Suppressor macrophage treated with lipopolysaccharide for 4 hours (primary cell): Measurements from ENCODE around the gene GPR155.
"Not testable (repeated sequence)": the region's sequence is repeated elsewhere in the genome, so short reads cannot be mapped to it uniquely, and the experiment has no call there.

Source experiments
- DNase-seq: peaks from one replicate; pipeline ENCODE4 v3.0.0-alpha.2; 2020

The GPR155 gene

GRCh38 chr2:174431902-174432301, 54.9 kb downstream of the GPR155 start:
- no peak for DNase-seq

- DNase-seq, result no peak
Measured at GRCh38 chr2:174430066-174430465, 56.8 kb downstream of the GPR155 start.

GRCh38 chr2:174428214-174428613, 58.6 kb downstream of the GPR155 start:
- DNase-seq, result no peak

- no peak for DNase-seq
Measured at GRCh38 chr2:174412256-174412655, 74.6 kb downstream of the GPR155 start.

GRCh38 chr2:174410039-174410438, 76.8 kb downstream of the GPR155 start:
- DNase-seq, result not testable (repeated sequence)

- DNase-seq, result no peak
Measured at GRCh38 chr2:174403628-174404027, 83.2 kb downstream of the GPR155 start.

GRCh38 chr2:174400853-174401252, 86.0 kb downstream of the GPR155 start:
- no peak for DNase-seq

- DNase-seq, result no peak
Measured at GRCh38 chr2:174399171-174399570, 87.7 kb downstream of the GPR155 start.

GRCh38 chr2:174397773-174398172, 89.1 kb downstream of the GPR155 start:
- DNase-seq, result no peak

GRCh38 chr2:174395969-174396630, 90.7 kb downstream of the GPR155 start:
- DNase-seq, result no peak

GRCh38 chr2:174395284-174395968, 91.4 kb downstream of the GPR155 start, which contains the start of gene SCRN3:
SCRN3 (plus strand) TSS chr2:174395730; CDS start chr2:174398284, 2,554 bp downstream.
- DNase-seq, result peak; percentile 84

- DNase-seq, result no peak
Measured at GRCh38 chr2:174392706-174393105, 94.1 kb downstream of the GPR155 start.

GRCh38 chr2:174390303-174390702, 96.5 kb downstream of the GPR155 start:
- not testable (repeated sequence) for DNase-seq

- DNase-seq, result no peak
Measured at GRCh38 chr2:174389542-174389941, 97.3 kb downstream of the GPR155 start.

GRCh38 chr2:174388706-174389105, 98.1 kb downstream of the GPR155 start:
- DNase-seq, result peak; percentile 62

- DNase-seq, result peak; percentile 83
Measured at GRCh38 chr2:174385201-174385600, 101.6 kb downstream of the GPR155 start.

- peak; percentile 76 for DNase-seq
Measured at GRCh38 chr2:174383796-174384195, 103.0 kb downstream of the GPR155 start.
